HepG2 (cell line): ENCODE results near the gene HNRNPL. TPM values are rescaled to one million over a fixed set of nuclear protein-coding genes. Genes with fewer than 3 reads are reported as not detected.

ENCODE experiments used
- AHR ChIP-seq: IDR thresholded peaks from 2 replicates; pipeline ENCODE4 v1.6.1; 2018; ENCODE audit warnings: missing genetic modification reagents, missing compliant biosample characterization
- ARID2 ChIP-seq: sonication (generic); formaldehyde crosslinking; IDR thresholded peaks from 2 replicates; pipeline ENCODE4 v1.8.1; 2022; ENCODE audit warnings: mild to moderate bottlenecking, missing genetic modification reagents, borderline replicate concordance
- FOXA3 ChIP-seq: IDR thresholded peaks from 2 replicates; pipeline ENCODE4 v1.6.1; 2016; ENCODE audit warnings: missing genetic modification reagents, missing compliant biosample characterization
- HMG20B ChIP-seq: conservative IDR thresholded peaks from 2 replicates; pipeline ENCODE4 v1.6.1; 2016; ENCODE audit warnings: missing genetic modification reagents, missing compliant biosample characterization
- RBFOX2 ChIP-seq: fragments of 200-400 bp; formaldehyde crosslinking; IDR thresholded peaks from 2 replicates; pipeline ENCODE4 v1.6.1; 2017; ENCODE audit warnings: low read depth, mild to moderate bottlenecking, low read length
- RCOR2 ChIP-seq: IDR thresholded peaks from 2 replicates; pipeline ENCODE4 v1.6.1; 2016; ENCODE audit warnings: missing biosample characterization, missing genetic modification reagents
- SMARCE1 ChIP-seq: fragments of 450-650 bp; IDR thresholded peaks from 2 replicates; pipeline ENCODE4 v1.6.1; 2017; ENCODE audit warnings: borderline replicate concordance
- SNAI1 ChIP-seq: sonication (generic); formaldehyde crosslinking; IDR thresholded peaks from 2 replicates; pipeline ENCODE4 v1.5.0; 2020; ENCODE audit warnings: mild to moderate bottlenecking, missing genetic modification reagents, borderline replicate concordance
- TAF15 ChIP-seq: fragments of 200-400 bp; formaldehyde crosslinking; IDR thresholded peaks from one replicate; pipeline ENCODE4 v1.6.1; 2018; ENCODE audit warnings: mild to moderate bottlenecking, low read depth, low read length; ENCODE audit not compliant: poor library complexity, severe bottlenecking
- TCF12 ChIP-seq, 2 experiments: fragments of 450-650 bp in 1 of 2; sonication (generic) in 1 of 2; formaldehyde crosslinking in 1 of 2; IDR thresholded peaks; 2 replicates each; pipeline versions ENCODE4 v1.6.1 to v1.8.0; 2017 to 2022; ENCODE audit warnings: antibody characterized with exemption in 1 of 2, mild to moderate bottlenecking in 1 of 2, missing genetic modification reagents in 1 of 2, moderate library complexity in 1 of 2
- THAP8 ChIP-seq: sonication (generic); formaldehyde crosslinking; IDR thresholded peaks from 2 replicates; pipeline ENCODE4 v1.5.1; 2020; ENCODE audit warnings: missing genetic modification reagents, mild to moderate bottlenecking, borderline replicate concordance
- THAP9 ChIP-seq: sonication (generic); formaldehyde crosslinking; IDR thresholded peaks from 2 replicates; pipeline ENCODE4; 2020; ENCODE audit warnings: missing genetic modification reagents, mild to moderate bottlenecking, borderline replicate concordance
- ZBTB46 ChIP-seq: sonication (generic); formaldehyde crosslinking; IDR thresholded peaks from 2 replicates; pipeline ENCODE4 v1.4.0; 2020; ENCODE audit warnings: mild to moderate bottlenecking, missing genetic modification reagents, borderline replicate concordance
- ZNF552 ChIP-seq: sonication (generic); formaldehyde crosslinking; IDR thresholded peaks from 2 replicates; pipeline ENCODE4 v1.9.0; 2022; ENCODE audit warnings: missing genetic modification reagents, mild to moderate bottlenecking, borderline replicate concordance
- ZNF772 ChIP-seq: sonication (generic); formaldehyde crosslinking; IDR thresholded peaks from 2 replicates; pipeline ENCODE4 v1.5.0; 2020; ENCODE audit warnings: mild to moderate bottlenecking, missing genetic modification reagents
- ZNF782 ChIP-seq: sonication (generic); formaldehyde crosslinking; IDR thresholded peaks from 2 replicates; pipeline ENCODE4 v1.4.0; 2020; ENCODE audit warnings: missing genetic modification reagents, mild to moderate bottlenecking, borderline replicate concordance
- ZSCAN5A ChIP-seq: sonication (generic); formaldehyde crosslinking; IDR thresholded peaks from 2 replicates; pipeline ENCODE4 v1.8.0; 2022; ENCODE audit warnings: mild to moderate bottlenecking, missing genetic modification reagents, borderline replicate concordance
- polyA plus RNA-seq, 8 experiments: library from polyadenylated mRNA; depleted of rRNA in 3 of 8; stranded (reverse) in 7 of 8; unstranded in 1 of 8; fragments of >200 nt; fragmentation: Illumina TruSeq in 4 of 8; extraction: Trizol in 4 of 8; gene quantifications; 2 replicates each; pipeline versions ENCODE4 v1.2.1 to v1.2.3, GENCODE V29; 2011 to 2016; ENCODE audit warnings: low read depth in 4 of 8, missing spikeins in 1 of 8, mixed read lengths in 1 of 8; ENCODE audit not compliant: insufficient read depth in 1 of 8
- total RNA-seq, 5 experiments: library from RNA; depleted of rRNA; stranded (reverse); fragments of >200 nt; fragmentation: Illumina TruSeq; extraction: Trizol; gene quantifications; 2 replicates each; pipeline ENCODE4 v1.2.3, GENCODE V29; 2016; ENCODE audit warnings: low read depth in 1 of 5
- TF ChIP-seq, protein P1 (sequence below): sonication (generic); formaldehyde crosslinking; IDR thresholded peaks from 2 replicates; pipeline ENCODE4 v1.4.0; 2020; ENCODE audit warnings: mild to moderate bottlenecking, missing genetic modification reagents
- TF ChIP-seq, protein P2 (sequence below): sonication (generic); formaldehyde crosslinking; IDR thresholded peaks from 2 replicates; pipeline ENCODE4 v1.4.0; 2020; ENCODE audit warnings: mild to moderate bottlenecking, missing genetic modification reagents
- TF ChIP-seq, protein P3 (sequence below): sonication (generic); formaldehyde crosslinking; IDR thresholded peaks from 2 replicates; pipeline ENCODE4 v1.4.0; 2020; ENCODE audit warnings: mild to moderate bottlenecking, missing genetic modification reagents

Gene HNRNPL
- total and polyA plus RNA-seq, 2 of the 13 experiments (the other 11 are each of a cell fraction or from before 2014, with no cell fraction given) = 156 to 278 TPM

GRCh38 chr19:38831142-38831605 is 18.6 kb downstream of the HNRNPL start (continued):
- TF ChIP-seq THAP9 (CRISPR knock-in tag) (no peak), TCF12 (IDR thresholded peaks at IDR 0.05) (no peak), TCF12 (CRISPR knock-in tag; IDR thresholded peaks at IDR 0.05) (no peak), TAF15 (no peak), AHR (CRISPR knock-in tag) (no peak), HMG20B (no peak), THAP8 (CRISPR knock-in tag) (no peak), ARID2 (CRISPR knock-in tag) (no peak), RBFOX2 (no peak), ZNF772 (CRISPR knock-in tag) (0 out of 2 replicates have a peak, but pooled peaks have one; percentile 33), ZBTB46 (CRISPR knock-in tag) (no peak), ZSCAN5A (CRISPR knock-in tag) (no peak), ZNF552 (no peak), RCOR2 (CRISPR knock-in tag) (no peak), SMARCE1 (no peak), FOXA3 (0 out of 2 replicates have a peak, but pooled peaks have one; percentile 35), ZNF782 (CRISPR knock-in tag) (no peak), SNAI1 (CRISPR knock-in tag) (no peak)
- TF ChIP-seq, protein P1, sequence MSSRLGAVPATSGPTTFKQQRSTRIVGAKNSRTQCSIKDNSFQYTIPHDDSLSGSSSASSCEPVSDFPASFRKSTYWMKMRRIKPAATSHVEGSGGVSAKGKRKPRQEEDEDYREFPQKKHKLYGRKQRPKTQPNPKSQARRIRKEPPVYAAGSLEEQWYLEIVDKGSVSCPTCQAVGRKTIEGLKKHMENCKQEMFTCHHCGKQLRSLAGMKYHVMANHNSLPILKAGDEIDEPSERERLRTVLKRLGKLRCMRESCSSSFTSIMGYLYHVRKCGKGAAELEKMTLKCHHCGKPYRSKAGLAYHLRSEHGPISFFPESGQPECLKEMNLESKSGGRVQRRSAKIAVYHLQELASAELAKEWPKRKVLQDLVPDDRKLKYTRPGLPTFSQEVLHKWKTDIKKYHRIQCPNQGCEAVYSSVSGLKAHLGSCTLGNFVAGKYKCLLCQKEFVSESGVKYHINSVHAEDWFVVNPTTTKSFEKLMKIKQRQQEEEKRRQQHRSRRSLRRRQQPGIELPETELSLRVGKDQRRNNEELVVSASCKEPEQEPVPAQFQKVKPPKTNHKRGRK (CRISPR knock-in tag) = no peak
- TF ChIP-seq, protein P2, sequence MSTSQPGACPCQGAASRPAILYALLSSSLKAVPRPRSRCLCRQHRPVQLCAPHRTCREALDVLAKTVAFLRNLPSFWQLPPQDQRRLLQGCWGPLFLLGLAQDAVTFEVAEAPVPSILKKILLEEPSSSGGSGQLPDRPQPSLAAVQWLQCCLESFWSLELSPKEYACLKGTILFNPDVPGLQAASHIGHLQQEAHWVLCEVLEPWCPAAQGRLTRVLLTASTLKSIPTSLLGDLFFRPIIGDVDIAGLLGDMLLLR (CRISPR knock-in tag) = 0 out of 2 replicates have a peak, but pooled peaks have one; percentile 17
- TF ChIP-seq, protein P3, sequence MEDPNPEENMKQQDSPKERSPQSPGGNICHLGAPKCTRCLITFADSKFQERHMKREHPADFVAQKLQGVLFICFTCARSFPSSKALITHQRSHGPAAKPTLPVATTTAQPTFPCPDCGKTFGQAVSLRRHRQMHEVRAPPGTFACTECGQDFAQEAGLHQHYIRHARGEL (CRISPR knock-in tag) = no peak
